HEK293T (cell line): ENCODE data around the gene SPP1.
"Not testable (repeated sequence)": the region's sequence is repeated elsewhere in the genome, so short reads cannot be mapped to it uniquely, and the experiment has no call there.

Experiments
- CTCF ChIA-PET: fragments of 350-600 bp; formaldehyde crosslinking; extraction: SDS; loops from one replicate; lab custom pipeline; 2021; ENCODE audit warnings: antibody characterized with exemption, inconsistent platforms; lab: Yijun Ruan, JAX
- POLR2A ChIA-PET: fragments of 350-600 bp; formaldehyde crosslinking; extraction: SDS; loops from one replicate; lab custom pipeline; 2020; ENCODE audit warnings: antibody characterized with exemption, inconsistent platforms; lab: Yijun Ruan, JAX
- DNase-seq: peaks from one replicate; pipeline ENCODE4 v3.0.0; 2012; ENCODE audit warnings: mixed read lengths; ENCODE audit errors: extremely low spot score
- ARNT ChIP-seq: fragments of 450-650 bp; IDR thresholded peaks from 2 replicates; pipeline ENCODE4 v1.6.1; 2017; ENCODE audit warnings: mild to moderate bottlenecking
- BHLHE40 ChIP-seq: fragments of 450-650 bp; IDR thresholded peaks from 2 replicates; pipeline ENCODE4 v1.6.1; 2016; ENCODE audit warnings: mild to moderate bottlenecking, moderate library complexity, borderline replicate concordance
- CTBP1 ChIP-seq: fragments of 450-650 bp; IDR thresholded peaks from 2 replicates; pipeline ENCODE4 v1.6.1; 2016; ENCODE audit warnings: borderline replicate concordance
- ELF4 ChIP-seq: fragments of 450-650 bp; IDR thresholded peaks from 2 replicates; pipeline ENCODE4 v1.6.1; 2017; ENCODE audit warnings: antibody characterized with exemption
- FOXA1 ChIP-seq: fragments of 450-650 bp; IDR thresholded peaks from 2 replicates; pipeline ENCODE4 v1.6.1; 2016; ENCODE audit warnings: mild to moderate bottlenecking
- FOXK2 ChIP-seq: fragments of 450-650 bp; IDR thresholded peaks from 2 replicates; pipeline ENCODE4 v1.6.1; 2016; ENCODE audit warnings: mild to moderate bottlenecking
- FOXM1 ChIP-seq: fragments of 450-650 bp; IDR thresholded peaks from 2 replicates; pipeline ENCODE4 v1.6.1; 2017; ENCODE audit warnings: mild to moderate bottlenecking, borderline replicate concordance
- HDGF ChIP-seq: fragments of 450-650 bp; IDR thresholded peaks from 2 replicates; pipeline ENCODE4 v1.6.1; 2017; ENCODE audit warnings: antibody characterized with exemption, borderline replicate concordance
- L3MBTL2 ChIP-seq: fragments of 450-650 bp; conservative IDR thresholded peaks from 2 replicates; pipeline ENCODE4 v1.6.1; 2016; ENCODE audit warnings: mild to moderate bottlenecking
- LEF1 ChIP-seq: fragments of 450-650 bp; IDR thresholded peaks from 2 replicates; pipeline ENCODE4 v1.6.1; 2017; ENCODE audit warnings: mild to moderate bottlenecking, borderline replicate concordance
- NFRKB ChIP-seq: fragments of 450-650 bp; IDR thresholded peaks from 2 replicates; pipeline ENCODE4 v1.6.1; 2016; ENCODE audit warnings: mild to moderate bottlenecking, moderate library complexity
- SP1 ChIP-seq: fragments of 450-650 bp; IDR thresholded peaks from 2 replicates; pipeline ENCODE4 v1.6.1; 2017
- SUZ12 ChIP-seq: fragments of 450-650 bp; IDR thresholded peaks from 2 replicates; pipeline ENCODE4 v1.6.1; 2016; ENCODE audit warnings: mild to moderate bottlenecking
- TARDBP ChIP-seq: fragments of 450-650 bp; IDR thresholded peaks from 2 replicates; pipeline ENCODE4 v1.6.1; 2016
- ZNF384 ChIP-seq: fragments of 450-650 bp; IDR thresholded peaks from 2 replicates; pipeline ENCODE4 v1.6.1; 2016
- TF ChIP-seq, protein P1 (sequence below): fragments of 450-650 bp; IDR thresholded peaks from 2 replicates; pipeline ENCODE4 v1.6.1; 2016

SPP1 gene

DNA sequence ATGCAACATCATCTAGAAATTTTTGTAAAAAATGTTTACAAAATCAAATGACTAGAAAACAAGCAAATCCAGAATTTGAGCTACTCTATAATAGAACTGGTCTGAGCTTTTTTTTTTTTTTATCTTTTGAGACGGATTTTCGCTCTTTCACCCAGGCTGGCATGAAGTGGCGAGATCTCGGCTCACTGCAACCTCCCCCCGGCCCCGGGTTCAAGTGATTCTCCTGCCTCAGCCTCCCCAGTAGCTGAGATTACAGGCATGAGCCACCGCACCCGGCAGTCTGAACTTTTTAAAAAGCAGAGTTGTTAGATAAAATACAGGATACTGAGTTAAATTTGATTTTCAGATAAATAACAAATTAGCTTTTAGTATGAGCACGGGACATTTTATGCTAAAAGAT, 11.0 kb downstream of the SPP1 start:
- CTCF ChIA-PET: interaction anchor here (0.6 to 0.7 kb wide), 3 partner anchors 10 to 870 kb away, joined by 3 to 4 read pairs (median 3); no protein-coding TSS in a partner anchor
- DNase-seq: no peak
- POLR2A ChIA-PET: interaction anchor here (0.6 kb wide), 1 partner anchor 137 kb away, joined by 3 read pairs; no protein-coding TSS in a partner anchor
- TF ChIP-seq CTBP1 (no peak), NFRKB (no peak), HDGF (no peak), LEF1 (no peak), SUZ12 (no peak), SP1 (no peak), FOXA1 (no peak), ZNF384 (no peak), ELF4 (no peak), L3MBTL2 (no peak), ARNT (no peak), FOXK2 (no peak), BHLHE40 (no peak), TARDBP (no peak), FOXM1 (no peak)
- TF ChIP-seq, protein P1, sequence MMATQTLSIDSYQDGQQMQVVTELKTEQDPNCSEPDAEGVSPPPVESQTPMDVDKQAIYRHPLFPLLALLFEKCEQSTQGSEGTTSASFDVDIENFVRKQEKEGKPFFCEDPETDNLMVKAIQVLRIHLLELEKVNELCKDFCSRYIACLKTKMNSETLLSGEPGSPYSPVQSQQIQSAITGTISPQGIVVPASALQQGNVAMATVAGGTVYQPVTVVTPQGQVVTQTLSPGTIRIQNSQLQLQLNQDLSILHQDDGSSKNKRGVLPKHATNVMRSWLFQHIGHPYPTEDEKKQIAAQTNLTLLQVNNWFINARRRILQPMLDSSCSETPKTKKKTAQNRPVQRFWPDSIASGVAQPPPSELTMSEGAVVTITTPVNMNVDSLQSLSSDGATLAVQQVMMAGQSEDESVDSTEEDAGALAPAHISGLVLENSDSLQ: no peak

DNA sequence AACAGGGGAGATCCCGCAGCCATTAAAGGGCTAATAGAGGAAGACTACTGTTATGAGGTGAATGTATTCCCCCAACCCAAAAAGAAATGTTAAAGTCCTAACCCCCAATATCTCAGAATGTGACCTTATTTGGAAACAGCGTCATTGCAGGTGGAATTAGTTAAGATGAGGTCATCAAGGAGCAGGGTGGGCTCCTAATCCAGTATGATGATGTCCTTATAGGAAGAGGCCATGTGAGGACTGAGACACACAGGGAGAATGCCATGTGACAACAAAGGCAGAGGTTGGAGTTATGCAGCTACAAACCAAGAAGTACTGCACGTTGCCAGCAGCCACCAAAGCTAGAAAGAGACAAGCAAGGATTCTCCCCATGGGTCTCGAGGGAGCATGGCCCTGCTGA, 14.3 kb downstream of the SPP1 start:
- no peak for DNase-seq
- ChIA-PET POLR2A (no interaction called here), CTCF (no interaction called here)
- no peak for TF ChIP-seq L3MBTL2
- no peak for TF ChIP-seq TARDBP
- no peak for TF ChIP-seq LEF1
- TF ChIP-seq SUZ12: no peak
- TF ChIP-seq CTBP1: no peak
- no peak for TF ChIP-seq HDGF
- TF ChIP-seq, protein P1: no peak
- TF ChIP-seq ARNT: no peak
- TF ChIP-seq SP1: no peak
- TF ChIP-seq ZNF384: no peak
- TF ChIP-seq FOXK2: no peak
- no peak for TF ChIP-seq FOXA1
- no peak for TF ChIP-seq NFRKB
- no peak for TF ChIP-seq ELF4
- no peak for TF ChIP-seq FOXM1
- TF ChIP-seq BHLHE40: no peak

GRCh38 chr4:87995435-87995834, 19.9 kb downstream of the SPP1 start:
- no peak for DNase-seq
- ChIA-PET CTCF (no interaction called here), POLR2A (no interaction called here)
- TF ChIP-seq L3MBTL2 (no peak), SP1 (no peak), CTBP1 (no peak), ELF4 (no peak), HDGF (no peak), FOXM1 (no peak), NFRKB (no peak), TARDBP (no peak), SUZ12 (no peak), FOXK2 (no peak), BHLHE40 (no peak), FOXA1 (no peak), LEF1 (no peak), ZNF384 (no peak), ARNT (no peak)
- TF ChIP-seq, protein P1: no peak

DNA sequence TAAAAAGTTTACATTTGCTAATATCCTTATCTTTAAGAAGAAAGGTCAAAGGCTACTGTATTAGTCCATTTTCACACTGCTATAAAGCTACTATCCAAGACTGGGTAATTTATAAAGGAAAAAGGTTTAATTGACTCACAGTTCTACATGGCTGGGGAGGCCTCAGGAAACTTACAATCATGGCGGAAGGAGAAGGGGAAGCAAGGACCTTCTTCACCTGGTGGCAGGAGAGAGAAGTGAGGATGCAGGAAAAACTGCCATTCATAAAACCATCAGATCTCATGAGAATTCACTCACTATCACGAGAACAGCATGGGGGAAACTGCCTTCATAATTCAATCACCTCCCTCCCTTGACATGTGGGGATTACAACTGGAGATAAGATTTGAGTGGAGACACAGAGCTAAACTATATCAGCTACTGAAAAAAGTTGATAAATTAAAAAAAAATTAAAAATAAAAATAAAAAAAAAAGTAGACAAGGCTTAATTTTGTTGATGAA, 23.7 kb downstream of the SPP1 start:
- CTCF ChIA-PET: interaction anchor here (0.7 kb wide), 1 partner anchor 30 kb away, joined by 3 read pairs; no protein-coding TSS in a partner anchor
- DNase-seq, POLR2A ChIA-PET: not testable (repeated sequence)

DNA sequence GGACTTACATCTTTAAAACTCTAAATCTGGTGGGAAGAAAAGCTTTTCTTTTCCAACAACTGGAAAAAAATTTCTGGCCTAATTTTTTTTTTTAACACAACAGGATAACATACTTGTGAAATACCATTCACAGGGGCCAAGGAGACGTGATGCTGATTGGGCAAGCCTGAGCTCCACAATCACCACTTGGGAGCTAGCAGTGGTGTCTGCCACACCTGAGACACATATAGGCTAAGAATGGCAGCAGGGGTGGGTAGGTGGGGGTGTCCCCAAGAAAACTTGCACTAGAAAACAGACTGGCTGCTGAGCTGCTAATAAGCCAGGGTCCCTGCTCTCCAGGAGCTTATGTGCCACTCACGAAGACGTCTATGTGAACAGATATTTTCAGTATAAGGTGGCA, 26.4 kb downstream of the SPP1 start:
- TF ChIP-seq SP1: no peak
- TF ChIP-seq, protein P1: no peak
- DNase-seq: no peak
- CTCF ChIA-PET: interaction anchor here (0.7 to 1.3 kb wide), 2 partner anchors 28 to 165 kb away, joined by 3 to 4 read pairs; no protein-coding TSS in a partner anchor
- POLR2A ChIA-PET: no interaction called here

DNA sequence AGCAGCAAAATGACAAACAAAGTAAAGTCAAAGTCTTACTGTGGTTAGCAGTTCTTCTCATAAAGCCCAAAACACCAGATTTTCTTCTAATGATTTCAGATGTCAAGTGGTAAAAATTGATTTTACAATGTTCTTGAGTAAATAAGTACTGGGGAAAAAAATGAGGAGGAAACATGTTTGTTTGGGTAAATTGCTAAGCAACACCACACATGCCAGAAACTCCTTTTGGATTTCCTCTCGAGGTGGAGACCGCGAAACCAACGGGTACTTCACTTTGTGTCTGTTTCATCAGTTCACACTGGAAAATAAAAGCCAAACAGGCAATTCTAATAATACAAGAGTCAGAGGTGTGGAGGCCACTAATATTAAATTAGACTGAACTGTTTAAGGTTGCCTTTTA, 27.3 kb downstream of the SPP1 start:
- POLR2A ChIA-PET: no interaction called here
- CTCF ChIA-PET: interaction anchor here (0.6 kb wide), 1 partner anchor 513 kb away, joined by 3 read pairs; no protein-coding TSS in a partner anchor
- no peak for DNase-seq
- TF ChIP-seq SUZ12 (no peak), NFRKB (no peak), FOXA1 (no peak), FOXM1 (no peak), CTBP1 (no peak), LEF1 (no peak), SP1 (no peak)
- TF ChIP-seq, protein P1: no peak
